IPS-18a (cell line): ENCODE results near the gene MKNK1.

ENCODE experiments used
- H3K27ac ChIP-seq: one replicate; pipeline ENCODE4 v1.5.1; 2013; ENCODE audit warnings: low read length
- H3K27me3 ChIP-seq: one replicate; pipeline ENCODE4 v1.6.1; 2013; ENCODE audit warnings: mild to moderate bottlenecking, low read length; ENCODE audit not compliant: control insufficient read depth, insufficient read depth
- H3K36me3 ChIP-seq: one replicate; pipeline ENCODE4 v1.6.1; 2013; ENCODE audit warnings: low read depth, low read length; ENCODE audit not compliant: control insufficient read depth
- H3K4me1 ChIP-seq: one replicate; pipeline ENCODE4 v1.6.1; 2013; ENCODE audit warnings: low read depth, low read length; ENCODE audit not compliant: control insufficient read depth
- H3K4me3 ChIP-seq: one replicate; pipeline ENCODE4 v1.5.1; 2013; ENCODE audit warnings: low read length
- H3K9ac ChIP-seq: one replicate; pipeline ENCODE4 v1.6.1; 2013; ENCODE audit warnings: mild to moderate bottlenecking, low read length, moderate library complexity
- H3K9me3 ChIP-seq: one replicate; pipeline ENCODE4 v1.6.1; 2013; ENCODE audit warnings: low read depth, low read length; ENCODE audit not compliant: control insufficient read depth

MKNK1 gene

GRCh38 chr1:46530311-46530710 lies 73.8 kb downstream of the MKNK1 start:
- Histone ChIP-seq H3K9ac (no peak overlapping the region), H3K27me3 (peaks cover 97% of the 10 kb centered on the region), H3K27ac (no peak overlapping the region), H3K4me3 (no peak overlapping the region), H3K36me3 (no peaks in the 10 kb centered on the region), H3K4me1 (peaks cover 21% of the 10 kb centered on the region), H3K9me3 (no peaks in the 10 kb centered on the region)

- Histone ChIP-seq H3K27me3 (peaks cover 97% of the 10 kb centered on the region), H3K4me1 (peaks cover 26% of the 10 kb centered on the region), H3K4me3 (no peak overlapping the region), H3K27ac (no peak overlapping the region), H3K9me3 (no peaks in the 10 kb centered on the region), H3K36me3 (no peaks in the 10 kb centered on the region), H3K9ac (no peak overlapping the region)
These were observed 74.9 kb downstream of the MKNK1 start for GRCh38 chr1:46529031-46529630.

- H3K9ac ChIP-seq: no peak overlapping the region
- H3K27me3 ChIP-seq: peaks cover 97% of the 10 kb centered on the region
- no peaks in the 10 kb centered on the region for H3K36me3 ChIP-seq
- H3K27ac ChIP-seq: no peak overlapping the region
- H3K4me1 ChIP-seq: peaks cover 26% of the 10 kb centered on the region
- H3K9me3 ChIP-seq: no peaks in the 10 kb centered on the region
- H3K4me3 ChIP-seq: no peak overlapping the region
These were observed 75.6 kb downstream of the MKNK1 start for GRCh38 chr1:46528297-46528955.

GRCh38 chr1:46527474-46528296 lies 76.4 kb downstream of the MKNK1 start:
- Histone ChIP-seq H3K27me3 (peaks cover 99% of the 10 kb centered on the region), H3K27ac (no peak overlapping the region), H3K9ac (no peak overlapping the region), H3K4me1 (peaks cover 31% of the 10 kb centered on the region), H3K9me3 (no peaks in the 10 kb centered on the region), H3K36me3 (no peaks in the 10 kb centered on the region), H3K4me3 (no peak overlapping the region)

GRCh38 chr1:46526691-46527291 lies 77.3 kb downstream of the MKNK1 start:
- Histone ChIP-seq H3K4me3 (no peak overlapping the region), H3K27me3 (peaks cover 97% of the 10 kb centered on the region)

GRCh38 chr1:46526013-46526690 lies 77.9 kb downstream of the MKNK1 start:
- Histone ChIP-seq H3K9me3 (no peaks in the 10 kb centered on the region), H3K36me3 (no peaks in the 10 kb centered on the region), H3K4me3 (no peak overlapping the region), H3K27ac (no peak overlapping the region), H3K9ac (no peak overlapping the region), H3K4me1 (peaks cover 38% of the 10 kb centered on the region), H3K27me3 (peaks cover 91% of the 10 kb centered on the region)

More at GRCh38 chr1:46526691-46527291, 77.3 kb downstream of the MKNK1 start:
- H3K36me3 ChIP-seq: no peaks in the 10 kb centered on the region
- no peak overlapping the region for H3K9ac ChIP-seq
- peaks cover 38% of the 10 kb centered on the region for H3K4me1 ChIP-seq
- H3K27ac ChIP-seq: no peak overlapping the region
- no peaks in the 10 kb centered on the region for H3K9me3 ChIP-seq

GRCh38 chr1:46525253-46525983 lies 78.7 kb downstream of the MKNK1 start:
- Histone ChIP-seq H3K9me3 (no peaks in the 10 kb centered on the region), H3K27ac (no peak overlapping the region), H3K4me1 (peaks cover 40% of the 10 kb centered on the region), H3K27me3 (peaks cover 84% of the 10 kb centered on the region), H3K9ac (no peak overlapping the region), H3K4me3 (no peak overlapping the region), H3K36me3 (no peaks in the 10 kb centered on the region)

GRCh38 chr1:46524843-46525242 lies 79.2 kb downstream of the MKNK1 start:
- Histone ChIP-seq H3K9ac (no peak overlapping the region), H3K4me1 (peaks cover 45% of the 10 kb centered on the region), H3K27ac (no peak overlapping the region), H3K36me3 (no peaks in the 10 kb centered on the region), H3K4me3 (no peak overlapping the region), H3K9me3 (no peaks in the 10 kb centered on the region), H3K27me3 (peaks cover 78% of the 10 kb centered on the region)

- H3K4me1 ChIP-seq: peaks cover 47% of the 10 kb centered on the region
- no peak overlapping the region for H3K9ac ChIP-seq
- no peaks in the 10 kb centered on the region for H3K36me3 ChIP-seq
- H3K9me3 ChIP-seq: no peaks in the 10 kb centered on the region
- H3K4me3 ChIP-seq: no peak overlapping the region
- peaks cover 67% of the 10 kb centered on the region for H3K27me3 ChIP-seq
- H3K27ac ChIP-seq: no peak overlapping the region
These were observed 80.3 kb downstream of the MKNK1 start for GRCh38 chr1:46523496-46524353.

GRCh38 chr1:46522969-46523320 lies 81.1 kb downstream of the MKNK1 start:
- H3K36me3 ChIP-seq: no peaks in the 10 kb centered on the region
- no peak overlapping the region for H3K4me3 ChIP-seq
- peaks cover 47% of the 10 kb centered on the region for H3K4me1 ChIP-seq
- H3K27ac ChIP-seq: no peak overlapping the region
- H3K27me3 ChIP-seq: peaks cover 63% of the 10 kb centered on the region
- no peak overlapping the region for H3K9ac ChIP-seq
- H3K9me3 ChIP-seq: no peaks in the 10 kb centered on the region
